Neural cell (in vitro differentiated cells): Measurements from ENCODE around the gene CEP170B. TPM values are rescaled to one million over a fixed set of nuclear protein-coding genes. Genes with fewer than 3 reads are reported as not detected.

ENCODE experiments used
- H2AFZ ChIP-seq: fragments of 200-600, 300-800 bp; sonication (generic), shearing (Covaris generic); 2 replicates; pipeline ENCODE4 v1.6.0; 2014; ENCODE audit warnings: low read depth, mild to moderate bottlenecking, antibody characterized with exemption, low read length, moderate library complexity
- H3F3A ChIP-seq: fragments of 200-600 bp; shearing (Covaris generic); 2 replicates; pipeline ENCODE4 v1.6.1; 2016; ENCODE audit warnings: mild to moderate bottlenecking, moderate library complexity, mixed read lengths, antibody characterized with exemption, low read length; ENCODE audit not compliant: insufficient read depth, poor library complexity, severe bottlenecking
- H3K27ac ChIP-seq: fragments of 200-600, 300-800 bp; sonication (generic), shearing (Covaris generic); 2 replicates; pipeline ENCODE4 v1.5.1; 2014; ENCODE audit warnings: mild to moderate bottlenecking, low read length, moderate library complexity
- H3K27me3 ChIP-seq: fragments of 300-800, 200-600 bp; sonication (generic), shearing (Covaris generic); 2 replicates; pipeline ENCODE4 v1.6.0; 2014; ENCODE audit warnings: mild to moderate bottlenecking, low read depth, low read length, moderate library complexity; ENCODE audit not compliant: insufficient read depth
- H3K36me3 ChIP-seq: fragments of 300-800, 200-600 bp; sonication (generic), shearing (Covaris generic); 2 replicates; pipeline ENCODE4 v1.5.1; 2014; ENCODE audit warnings: mild to moderate bottlenecking, antibody characterized with exemption, low read length, moderate library complexity; ENCODE audit not compliant: insufficient read depth
- H3K4me2 ChIP-seq: fragments of 300-800, 200-600 bp; sonication (generic), shearing (Covaris generic); 2 replicates; pipeline ENCODE4 v1.6.0; 2014; ENCODE audit warnings: mild to moderate bottlenecking, low read length
- H3K4me3 ChIP-seq: fragments of 300-800, 200-600 bp; sonication (generic), shearing (Covaris generic); 2 replicates; pipeline ENCODE4 v1.5.1; 2014; ENCODE audit warnings: mild to moderate bottlenecking, low read length, moderate library complexity
- H3K79me2 ChIP-seq: fragments of 200-600 bp; shearing (Covaris generic); replicated peaks from 2 replicates; pipeline ENCODE4 v1.6.0; 2014; ENCODE audit warnings: mild to moderate bottlenecking, low read length, moderate library complexity; ENCODE audit not compliant: insufficient read depth
- H3K9ac ChIP-seq: fragments of 300-800, 200-600 bp; sonication (generic), shearing (Covaris generic); 2 replicates; pipeline ENCODE4 v1.6.1; 2016; ENCODE audit warnings: mild to moderate bottlenecking, low read length, mixed read lengths
- H3K9me2 ChIP-seq: fragments of 200-600 bp; shearing (Covaris generic); 2 replicates; pipeline ENCODE4 v1.6.1; 2016; ENCODE audit warnings: mild to moderate bottlenecking, low read length, mixed read lengths; ENCODE audit not compliant: insufficient read depth
- H3K9me3 ChIP-seq: fragments of 200-600, 300-800 bp; sonication (generic), shearing (Covaris generic); 2 replicates; pipeline ENCODE4 v1.6.1; 2016; ENCODE audit warnings: mild to moderate bottlenecking, mixed run types, low read length, moderate library complexity, mixed read lengths
- H4K20me1 ChIP-seq: fragments of 200-600 bp; shearing (Covaris generic); 2 replicates; pipeline ENCODE4 v1.6.1; 2016; ENCODE audit warnings: mild to moderate bottlenecking, mixed run types; ENCODE audit not compliant: insufficient read depth
- CTCF ChIP-seq: fragments of 450-650 bp; IDR thresholded peaks from 2 replicates; pipeline ENCODE4 v1.5.1; 2014; ENCODE audit warnings: antibody characterized with exemption, mild to moderate bottlenecking, moderate library complexity; ENCODE audit not compliant: poor library complexity, severe bottlenecking
- EP300 ChIP-seq: fragments of 450-650 bp; conservative IDR thresholded peaks from 2 replicates; pipeline ENCODE4 v1.6.1; 2014; ENCODE audit warnings: antibody characterized with exemption, mild to moderate bottlenecking, moderate library complexity; ENCODE audit not compliant: poor library complexity, severe bottlenecking
- EZH2 ChIP-seq: fragments of 200-600, 300-800 bp; shearing (Covaris generic), sonication (generic); IDR thresholded peaks from 2 replicates; pipeline ENCODE4 v1.6.1; 2014; ENCODE audit warnings: antibody characterized with exemption, low read length, borderline replicate concordance, mild to moderate bottlenecking; ENCODE audit not compliant: insufficient read depth, poor library complexity, severe bottlenecking
- MXI1 ChIP-seq: fragments of 450-650 bp; conservative IDR thresholded peaks from 2 replicates; pipeline ENCODE4 v1.6.1; 2014; ENCODE audit warnings: antibody characterized with exemption, mild to moderate bottlenecking; ENCODE audit not compliant: poor library complexity, severe bottlenecking
- POLR2AphosphoS5 ChIP-seq: IDR thresholded peaks from 2 replicates; pipeline ENCODE4 v1.6.1; 2012
- RAD21 ChIP-seq: fragments of 450-650 bp; conservative IDR thresholded peaks from 2 replicates; pipeline ENCODE4 v1.6.1; 2014; ENCODE audit warnings: antibody characterized with exemption, mild to moderate bottlenecking, moderate library complexity
- REST ChIP-seq: IDR thresholded peaks from 2 replicates; pipeline ENCODE4 v1.6.1; 2012; ENCODE audit warnings: borderline replicate concordance
- SMC3 ChIP-seq: fragments of 450-650 bp; conservative IDR thresholded peaks from 2 replicates; pipeline ENCODE4 v1.6.1; 2014; ENCODE audit warnings: antibody characterized with exemption, mild to moderate bottlenecking, moderate library complexity; ENCODE audit not compliant: poor library complexity
- TAF1 ChIP-seq: IDR thresholded peaks from 2 replicates; pipeline ENCODE4 v1.6.1; 2012; ENCODE audit warnings: low read depth
- polyA plus RNA-seq: library from polyadenylated mRNA; depleted of rRNA; stranded (reverse); fragments of >200 nt; gene quantifications from 2 replicates; pipeline ENCODE4 v1.2.3, GENCODE V29; 2014

The CEP170B gene
- polyA plus RNA-seq, 1 donor from 2014 or later = 11.6 TPM

- Histone ChIP-seq H3K27me3 (peaks cover 3% of the 10 kb centered on the region), H3K79me2 (no peaks in the 10 kb centered on the region), H3K9me2 (no peaks in the 10 kb centered on the region), H3F3A (no peaks in the 10 kb centered on the region), H3K27ac (no peak overlapping the region), H3K4me3 (no peak overlapping the region), H3K9ac (no peak overlapping the region), H3K4me2 (no peak overlapping the region), H3K9me3 (no peaks in the 10 kb centered on the region), H4K20me1 (no peaks in the 10 kb centered on the region), H2AFZ (no peak overlapping the region), H3K36me3 (no peaks in the 10 kb centered on the region)
- TF ChIP-seq MXI1 (no peak), SMC3 (no peak), EZH2 (no peak), REST (no peak), RAD21 (no peak), TAF1 (no peak), EP300 (no peak), CTCF (no peak), POLR2AphosphoS5 (no peak)
Measured at GRCh38 chr14:104925855-104926609, 61.0 kb downstream of the CEP170B start.

- H2AFZ ChIP-seq = no peak overlapping the region
- H3K4me2 ChIP-seq = no peak overlapping the region
- TF ChIP-seq CTCF = no peak
- no peak for TF ChIP-seq RAD21
- TF ChIP-seq SMC3 = no peak
- TF ChIP-seq TAF1 = no peak
- no peak for TF ChIP-seq EP300
- TF ChIP-seq MXI1 = no peak
- TF ChIP-seq EZH2 = no peak
- TF ChIP-seq POLR2AphosphoS5 = no peak
- no peak overlapping the region for H3K4me3 ChIP-seq
- H3K27me3 ChIP-seq = peaks cover 11% of the 10 kb centered on the region
- no peaks in the 10 kb centered on the region for H4K20me1 ChIP-seq
- no peaks in the 10 kb centered on the region for H3K79me2 ChIP-seq
- no peaks in the 10 kb centered on the region for H3K9me3 ChIP-seq
- H3K27ac ChIP-seq = no peak overlapping the region
- no peaks in the 10 kb centered on the region for H3F3A ChIP-seq
- H3K9ac ChIP-seq = no peak overlapping the region
- H3K9me2 ChIP-seq = no peaks in the 10 kb centered on the region
- H3K36me3 ChIP-seq = no peaks in the 10 kb centered on the region
Measured at GRCh38 chr14:104926619-104927431, 61.8 kb downstream of the CEP170B start.
